ENCODE data around the gene BAHCC1. TPM values are rescaled to one million over a fixed set of nuclear protein-coding genes. Genes with fewer than 3 reads are reported as not detected.

Gene BAHCC1
- total and polyA plus RNA-seq, 9 donors: 6.9 to 17.4 (median 14.7) TPM

- under 1% methylated on average over 80 of the region's 82 CpGs for WGBS (ENCODE audit: insufficient coverage)
- Histone ChIP-seq H3K4me1 (ENCODE audit: control insufficient read depth, insufficient read depth, low read length) (peaks cover 62% of the 10 kb centered on the region), H3K4me3 (ENCODE audit: low read length) (peak overlapping the region; percentile 87), H3K9me3 (replicated peaks; ENCODE audit: control insufficient read depth, low read depth, low read length) (no peaks in the 10 kb centered on the region), H3K36me3 (ENCODE audit: control insufficient read depth, insufficient read depth, low read length) (peaks cover 32% of the 10 kb centered on the region), H3K27ac (ENCODE audit: low read length) (peak overlapping the region; percentile 96), H3K27me3 (ENCODE audit: control insufficient read depth, insufficient read depth, low read length) (peaks cover 19% of the 10 kb centered on the region)
- DNase-seq: peak; percentile 93
Measured at GRCh38 chr17:81514739-81515529, 119.7 kb downstream of the BAHCC1 start.

- DNase-seq: no peak
- Histone ChIP-seq H3K27me3 (ENCODE audit: control insufficient read depth, insufficient read depth, low read length) (peaks cover 24% of the 10 kb centered on the region), H3K4me1 (ENCODE audit: control insufficient read depth, insufficient read depth, low read length) (peaks cover 59% of the 10 kb centered on the region), H3K36me3 (ENCODE audit: control insufficient read depth, insufficient read depth, low read length) (peaks cover 25% of the 10 kb centered on the region), H3K27ac (ENCODE audit: low read length) (peak overlapping the region; percentile 94), H3K4me3 (ENCODE audit: low read length) (peak overlapping the region; percentile 87), H3K9me3 (replicated peaks; ENCODE audit: control insufficient read depth, low read depth, low read length) (no peaks in the 10 kb centered on the region)
- WGBS (ENCODE audit: insufficient coverage): 77% methylated on average over 5 of the region's 19 CpGs
Measured at GRCh38 chr17:81515530-81516041, 120.3 kb downstream of the BAHCC1 start.

Other genes with a start within 250 kb of the BAHCC1 start
- 1.2 TPM for gene PVALEF, start 229.9 kb upstream of the BAHCC1 start, total RNA-seq
- 1 to 10 TPM in 3 of 8 donors, under 1 TPM in 5; 0.21 to 1.4 (median 0.97) TPM for gene PVALEF, start 229.9 kb upstream of the BAHCC1 start, polyA plus RNA-seq (ENCODE audit: insufficient read depth in 1 of 8, insufficient read length in 8 of 8, low replicate concordance in 1 of 8)
- gene AATK, start 229.2 kb upstream of the BAHCC1 start, total RNA-seq: 6.3 TPM
- 10 to 100 TPM in 4 of 8 donors, 1 to 10 TPM in 4; 7.8 to 18.1 (median 11.3) TPM for gene AATK, start 229.2 kb upstream of the BAHCC1 start, polyA plus RNA-seq (ENCODE audit: insufficient read depth in 1 of 8, insufficient read length in 8 of 8, low replicate concordance in 1 of 8)
- gene CEP131, start 172.5 kb upstream of the BAHCC1 start, total RNA-seq: 8.3 TPM
- gene CEP131, start 172.5 kb upstream of the BAHCC1 start, polyA plus RNA-seq (ENCODE audit: insufficient read depth in 1 of 8, insufficient read length in 8 of 8, low replicate concordance in 1 of 8): 10 to 100 TPM; 12.4 to 16.4 (median 13.6) TPM
- gene TEPSIN, start 156.4 kb upstream of the BAHCC1 start, total RNA-seq: 8.9 TPM
- gene TEPSIN, start 156.4 kb upstream of the BAHCC1 start, polyA plus RNA-seq (ENCODE audit: insufficient read depth in 1 of 8, insufficient read length in 8 of 8, low replicate concordance in 1 of 8): 10 to 100 TPM in 7 of 8 donors, 1 to 10 TPM in 1; 9.3 to 19.3 (median 14.6) TPM
- gene NDUFAF8, start 156.1 kb upstream of the BAHCC1 start, total RNA-seq: 69.7 TPM
- 10 to 100 TPM; 36.3 to 55.8 (median 49.6) TPM for gene NDUFAF8, start 156.1 kb upstream of the BAHCC1 start, polyA plus RNA-seq (ENCODE audit: insufficient read depth in 1 of 8, insufficient read length in 8 of 8, low replicate concordance in 1 of 8)
- gene SLC38A10, start 100.2 kb upstream of the BAHCC1 start, total RNA-seq: 36.7 TPM
- gene SLC38A10, start 100.2 kb upstream of the BAHCC1 start, polyA plus RNA-seq (ENCODE audit: insufficient read depth in 1 of 8, insufficient read length in 8 of 8, low replicate concordance in 1 of 8): 10 to 100 TPM; 40.7 to 60.1 (median 53.1) TPM
- gene ACTG1, start 117.3 kb downstream of the BAHCC1 start, total RNA-seq: 810 TPM
- gene ACTG1, start 117.3 kb downstream of the BAHCC1 start, polyA plus RNA-seq (ENCODE audit: insufficient read depth in 1 of 8, insufficient read length in 8 of 8, low replicate concordance in 1 of 8): 1,000 to 10,000 TPM; 1,113 to 1,698 (median 1,529) TPM
- 2.8 TPM for gene FSCN2, start 132.9 kb downstream of the BAHCC1 start, total RNA-seq
- gene FSCN2, start 132.9 kb downstream of the BAHCC1 start, polyA plus RNA-seq (ENCODE audit: insufficient read depth in 1 of 8, insufficient read length in 8 of 8, low replicate concordance in 1 of 8): 1 to 10 TPM; 1.7 to 4.8 (median 2.5) TPM
- 12.9 TPM for gene FAAP100, start 156.9 kb downstream of the BAHCC1 start, total RNA-seq
- 10 to 100 TPM; 16.3 to 25.9 (median 20.7) TPM for gene FAAP100, start 156.9 kb downstream of the BAHCC1 start, polyA plus RNA-seq (ENCODE audit: insufficient read depth in 1 of 8, insufficient read length in 8 of 8, low replicate concordance in 1 of 8)
- gene NPLOC4, start 241.7 kb downstream of the BAHCC1 start, total RNA-seq: 31.9 TPM
- gene NPLOC4, start 241.7 kb downstream of the BAHCC1 start, polyA plus RNA-seq (ENCODE audit: insufficient read depth in 1 of 8, insufficient read length in 8 of 8, low replicate concordance in 1 of 8): 10 to 100 TPM; 47.4 to 66.2 (median 50.4) TPM
- 0.53 TPM for gene TSPAN10, start 241.7 kb downstream of the BAHCC1 start, total RNA-seq
- 1 to 10 TPM in 5 of 8 donors, under 1 TPM in 3; 0.68 to 1.7 (median 1.2) TPM for gene TSPAN10, start 241.7 kb downstream of the BAHCC1 start, polyA plus RNA-seq (ENCODE audit: insufficient read depth in 1 of 8, insufficient read length in 8 of 8, low replicate concordance in 1 of 8)

Measured in muscle of leg (tissue), 11 donors.